ENCODE results near the gene TNFRSF19. TPM values are rescaled to one million over a fixed set of nuclear protein-coding genes. Genes with fewer than 3 reads are reported as not detected.

The TNFRSF19 gene
- total and polyA plus RNA-seq, 2 of the 8 experiments (the other 6 are each of a cell fraction or from before 2014, with no cell fraction given): 0.50 to 0.95 TPM

DNA sequence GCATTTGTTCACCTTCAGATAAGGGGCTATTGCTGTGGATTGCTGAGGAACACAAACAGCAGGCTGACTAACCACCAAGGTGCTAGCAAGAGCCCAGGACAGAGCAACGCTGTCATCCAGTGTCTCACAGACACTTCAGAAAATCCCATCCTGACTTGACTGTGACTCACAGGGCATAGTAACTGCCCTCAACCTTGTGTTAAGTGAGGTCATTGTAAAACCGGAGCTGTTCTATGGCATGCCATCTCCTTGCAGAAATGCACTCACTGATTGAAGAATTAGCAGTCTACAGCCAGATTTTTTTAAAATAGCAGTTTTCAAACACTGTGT lies 51.1 kb downstream of the TNFRSF19 start:
- Histone ChIP-seq H3K79me1 (ENCODE audit: low read depth, low read length) (no peaks in the 10 kb centered on the region), H3K23ac (ENCODE audit: insufficient read length) (no peak overlapping the region), H3K79me2 (ENCODE audit: control insufficient read depth in 1 of 2, insufficient read depth in 2 of 2, low read length in 2 of 2) (no peaks in the 10 kb centered on the region), H2AFZ (ENCODE audit: low read length) (peak overlapping the region; percentile 26; the same call in 1 of the 2 replicates), H3K4me2 (ENCODE audit: insufficient read depth in 1 of 2, low read depth in 2 of 2, low read length in 2 of 2) (no peak overlapping the region), H3K23me2 (ENCODE audit: low read depth, low read length) (no peaks in the 10 kb centered on the region), H4K8ac (ENCODE audit: extremely low read depth, insufficient read depth, low read length) (no peak overlapping the region), H3K14ac (ENCODE audit: insufficient read length) (no peak overlapping the region), H3K18ac (ENCODE audit: extremely low read depth, low read length) (no peak overlapping the region), H3K56ac (replicated peaks; ENCODE audit: insufficient read length, low read depth, low read length) (no peak overlapping the region), H3K9me3 (ENCODE audit: insufficient read depth in 2 of 2, low read depth in 1 of 2, low read length in 1 of 2) (no peaks in the 10 kb centered on the region), H2BK120ac (replicated peaks; ENCODE audit: low read depth, low read length) (no peak overlapping the region), H2BK15ac (ENCODE audit: low read length) (no peak overlapping the region), H4K20me1 (replicated peaks in 1 of 2; ENCODE audit: control insufficient read depth in 1 of 2, insufficient read depth in 2 of 2, low read length in 2 of 2) (no peaks in the 10 kb centered on the region), H2AK5ac (ENCODE audit: low read depth, low read length) (no peak overlapping the region), H4K5ac (ENCODE audit: insufficient read length, low read depth, low read length) (no peak overlapping the region), H2BK5ac (ENCODE audit: low read depth, low read length) (no peak overlapping the region), H3K4ac (replicated peaks; ENCODE audit: insufficient read length, low read depth, low read length) (no peak overlapping the region), H3K4me1 (replicated peaks in 1 of 4; ENCODE audit: control insufficient read depth in 3 of 4, insufficient read depth in 4 of 4, low read length in 3 of 4) (0 out of 7 replicates have a peak, but pooled peaks cover 0 to 4% (median under 1%) of the 10 kb centered on the region in 4 experiments), H2BK12ac (ENCODE audit: low read depth, low read length) (no peak overlapping the region), H3K4me3 (ENCODE audit: extremely low read depth in 1 of 4, insufficient read depth in 2 of 4, low read depth in 3 of 4, low read length in 4 of 4) (no peak overlapping the region), H3K9ac (replicated peaks in 1 of 4; ENCODE audit: extremely low read depth in 1 of 4, low read depth in 3 of 4, low read length in 3 of 4) (no peak overlapping the region), H2BK20ac (ENCODE audit: low read length) (no peak overlapping the region), H4K91ac (replicated peaks; ENCODE audit: insufficient read length, low read length) (no peak overlapping the region), H3K36me3 (ENCODE audit: control insufficient read depth in 2 of 4, insufficient read depth in 4 of 4, low read length in 3 of 4) (no peaks in the 10 kb centered on the region; a peak in 1 of 8 replicates), H3K27ac (ENCODE audit: low read depth, low read length) (no peak overlapping the region), H3K27me3 (replicated peaks in 1 of 4; ENCODE audit: control insufficient read depth in 3 of 4, extremely low read depth in 1 of 4, insufficient read depth in 3 of 4, low read length in 3 of 4) (no peaks in the 10 kb centered on the region)
- 68% methylated on average over 2 of the region's 2 CpGs; no CpG with 5 or more reads in 1 of the 2 experiments for WGBS, 2 experiments (ENCODE audit: extremely low coverage in 1 of 2, insufficient coverage in 1 of 2, insufficient read length in 1 of 2, insufficient replicate concordance in 2 of 2, low coverage in 1 of 2, low lambda C conversion rate in 2 of 2, missing lambda C conversion rate in 1 of 2)
- POLR2A ChIA-PET (ENCODE audit: partially characterized antibody): no interaction called here
- CTCF ChIA-PET (ENCODE audit: partially characterized antibody): interaction anchor here (1.2 to 1.5 kb wide), 3 partner anchors 14 to 46 kb away, joined by 3 to 4 read pairs (median 3); no protein-coding TSS in a partner anchor
- DNase-seq (ENCODE audit: low read depth in 1 of 2, low spot score in 2 of 2): no peak
- FAIRE-seq: no peak
- TF ChIP-seq GABPA (IDR thresholded peaks at IDR 0.05; ENCODE audit: borderline replicate concordance, insufficient read depth, low read length) (no peak), EP300 (IDR thresholded peaks at IDR 0.05; ENCODE audit: borderline replicate concordance in 1 of 2, low read depth in 2 of 2, low read length in 2 of 2) (no peak), KDM4A (IDR thresholded peaks at IDR 0.05; ENCODE audit: low read depth, low read length, severe bottlenecking) (no peak), E2F6 (IDR thresholded peaks at IDR 0.05) (no peak), SP1 (IDR thresholded peaks at IDR 0.05; ENCODE audit: low read depth, low read length) (no peak), RXRA (IDR thresholded peaks at IDR 0.05; ENCODE audit: insufficient read depth, low read depth, low read length) (no peak), MAFK (IDR thresholded peaks at IDR 0.05; ENCODE audit: low read depth, low read length) (no peak), PHF8 (conservative IDR thresholded peaks at IDR 0.05; ENCODE audit: low read depth, low read length) (no peak), USF2 (IDR thresholded peaks at IDR 0.05; ENCODE audit: low read length) (no peak), EGR1 (IDR thresholded peaks at IDR 0.05; ENCODE audit: borderline replicate concordance, low read depth, low read length) (no peak), TBP (IDR thresholded peaks at IDR 0.05; ENCODE audit: low read depth, low read length) (no peak), ZNF274 (IDR thresholded peaks at IDR 0.05; ENCODE audit: borderline replicate concordance, extremely low read depth, low read length) (no peak), JUN (IDR thresholded peaks at IDR 0.05; ENCODE audit: low read depth, low read length) (no peak)
